Measurements from ENCODE around the gene TMEM131L. TPM values are rescaled to one million over a fixed set of nuclear protein-coding genes. Genes with fewer than 3 reads are reported as not detected.
"Not testable (repeated sequence)": the region's sequence is repeated elsewhere in the genome, so short reads cannot be mapped to it uniquely, and the experiment has no call there.

The TMEM131L gene
- polyA plus RNA-seq, 2 of the 4 experiments (the other 2 are of a cell fraction), result 3.4 to 5.0 TPM

GRCh38 chr4:153468587-153468986, 2.4 kb downstream of the TMEM131L start:
- ChIA-PET POLR2A (no interaction called here), CTCF (interaction anchor here (1.7 to 3.5 kb wide), 2 partner anchors 23 to 122 kb away, joined by 3 to 13 read pairs; no protein-coding TSS in a partner anchor)
- no peak overlapping the region for H3K27ac ChIP-seq
- ATAC-seq (no peak), FAIRE-seq (no peak), DNase-seq (ENCODE audit: low read depth in 1 of 2, low spot score in 1 of 2) (no peak)
- peaks cover 14% of the 10 kb centered on the region; the same call in 2 of the 3 replicates for H3K4me1 ChIP-seq
- TF ChIP-seq MAX (IDR thresholded peaks at IDR 0.05) (no peak), RAD21 (conservative IDR thresholded peaks at IDR 0.05 in 1 of 2, IDR thresholded peaks at IDR 0.05 in 1 of 2) (no peak), CTCF (IDR thresholded peaks at IDR 0.05) (no peak), GATA3 (IDR thresholded peaks at IDR 0.05; ENCODE audit: borderline replicate concordance) (no peak), NR3C1 (IDR thresholded peaks at IDR 0.05) (no peak), NFE2L2 (conservative IDR thresholded peaks at IDR 0.05; ENCODE audit: low read length) (no peak), ZC3H11A (IDR thresholded peaks at IDR 0.05) (no peak), POLR2AphosphoS2 (conservative IDR thresholded peaks at IDR 0.05; ENCODE audit: low read length) (no peak), CHD4 (IDR thresholded peaks at IDR 0.05; ENCODE audit: borderline replicate concordance) (no peak), JUNB (IDR thresholded peaks at IDR 0.05) (no peak), USF2 (IDR thresholded peaks at IDR 0.05) (no peak), KDM5A (IDR thresholded peaks at IDR 0.05) (no peak), RCOR1 (IDR thresholded peaks at IDR 0.05; ENCODE audit: low read depth, low read length) (no peak), ESRRA (IDR thresholded peaks at IDR 0.05; ENCODE audit: borderline replicate concordance, low read length) (no peak), SREBF2 (IDR thresholded peaks at IDR 0.05) (no peak), CBX2 (IDR thresholded peaks at IDR 0.05; ENCODE audit: borderline replicate concordance, low read depth) (no peak), ZFP36 (IDR thresholded peaks at IDR 0.05; ENCODE audit: borderline replicate concordance, partially characterized antibody) (no peak), MAFK (IDR thresholded peaks at IDR 0.05; ENCODE audit: partially characterized antibody) (no peak), HOXB5 (CRISPR knock-in tag; IDR thresholded peaks at IDR 0.05) (no peak)
- no peak overlapping the region for H3K4me2 ChIP-seq
- WGBS (ENCODE audit: missing lambda C conversion rate), result 90% methylated on average over 1 of the region's 1 CpG
- H3K9me3 ChIP-seq, result no peaks in the 10 kb centered on the region
- H3K4me3 ChIP-seq, result no peak overlapping the region

- POLR2A ChIA-PET, result no interaction called here
Observed at GRCh38 chr4:153469031-153469430, 2.9 kb downstream of the TMEM131L start.

GRCh38 chr4:153471071-153471697, 5.0 kb downstream of the TMEM131L start:
- H3K4me1 ChIP-seq; FAIRE-seq; H3K4me3 ChIP-seq; H3K27ac ChIP-seq; DNase-seq (ENCODE audit: low read depth in 1 of 2, low spot score in 1 of 2); CTCF ChIA-PET; H3K9me3 ChIP-seq; POLR2A ChIA-PET; ATAC-seq; H3K4me2 ChIP-seq: not testable (repeated sequence)
- 94% methylated on average over 9 of the region's 9 CpGs for WGBS (ENCODE audit: missing lambda C conversion rate)

More at GRCh38 chr4:153469031-153469430, 2.9 kb downstream of the TMEM131L start:
- no peak for ATAC-seq
- Histone ChIP-seq H3K4me2 (no peak overlapping the region), H3K4me3 (no peak overlapping the region), H3K9me3 (no peaks in the 10 kb centered on the region), H3K27ac (no peak overlapping the region), H3K4me1 (peaks cover 14% of the 10 kb centered on the region; the same call in 2 of the 3 replicates)
- TF ChIP-seq NPAS2 (CRISPR knock-in tag; IDR thresholded peaks at IDR 0.05; ENCODE audit: borderline replicate concordance), result no peak
- no peak for TF ChIP-seq RARB (CRISPR knock-in tag; IDR thresholded peaks at IDR 0.05)
- TF ChIP-seq E2F6 (IDR thresholded peaks at IDR 0.05; ENCODE audit: borderline replicate concordance, low read depth), result no peak
- no peak for TF ChIP-seq CBX8 (IDR thresholded peaks at IDR 0.05)
- no peak for TF ChIP-seq HOXB13 (CRISPR knock-in tag; IDR thresholded peaks at IDR 0.05; ENCODE audit: low read depth)
- no peak for TF ChIP-seq HDAC2 (IDR thresholded peaks at IDR 0.05)
- TF ChIP-seq CHD2 (IDR thresholded peaks at IDR 0.05; ENCODE audit: low read length, partially characterized antibody), result no peak
- no peak for TF ChIP-seq FOXS1 (CRISPR knock-in tag; IDR thresholded peaks at IDR 0.05)
- no peak for TF ChIP-seq HES2 (IDR thresholded peaks at IDR 0.05)
- TF ChIP-seq JUNB (IDR thresholded peaks at IDR 0.05), result no peak
- no peak for TF ChIP-seq ZSCAN20 (CRISPR knock-in tag; IDR thresholded peaks at IDR 0.05)
- TF ChIP-seq CTCF (IDR thresholded peaks at IDR 0.05), result no peak
- no peak for TF ChIP-seq SREBF2 (IDR thresholded peaks at IDR 0.05)
- FAIRE-seq, result no peak
- no peak for DNase-seq (ENCODE audit: low read depth in 1 of 2, low spot score in 1 of 2)
- CTCF ChIA-PET, result interaction anchor here (0.7 to 1.7 kb wide), 2 partner anchors 23 to 105 kb away, joined by 3 to 5 read pairs; no protein-coding TSS in a partner anchor
- 90% methylated on average over 2 of the region's 2 CpGs for WGBS (ENCODE audit: missing lambda C conversion rate)

Data from A549 (cell line).